A673 (cell line): Measurements from ENCODE around the gene NCKAP5. TPM values are rescaled to one million over a fixed set of nuclear protein-coding genes. Genes with fewer than 3 reads are reported as not detected.

ENCODE experiments used
- BruUV-seq: library from RNA; stranded (reverse); fragments of 400-500 nt; replicated peaks from 2 replicates; lab custom pipeline; 2021; lab: Mats Ljungman, UMichigan
- CTCF ChIA-PET: fragments of 300-600 bp; sonication (Branson Sonifier 250); formaldehyde crosslinking; loops from one replicate; lab custom pipeline; 2022; ENCODE audit warnings: antibody characterized with exemption; lab: Charles Lee
- POLR2A ChIA-PET: fragments of 300-600 bp; sonication (Branson Sonifier 250); formaldehyde crosslinking; loops from one replicate; lab custom pipeline; 2022; ENCODE audit warnings: antibody characterized with exemption; ENCODE audit not compliant: low non-redundant PET; lab: Charles Lee
- DNase-seq: peaks from one replicate; pipeline ENCODE4 v3.0.0-alpha.2; 2015; ENCODE audit warnings: low spot score
- H3K27ac ChIP-seq: fragments of 200-600 bp; sonication (generic); 2 replicates; pipeline ENCODE4 v1.5.1; 2016; ENCODE audit warnings: mixed run types, low read depth, mild to moderate bottlenecking, mixed read lengths, antibody characterized with exemption, low read length; ENCODE audit not compliant: poor library complexity, severe bottlenecking
- H3K27me3 ChIP-seq: fragments of 200-600 bp; sonication (generic); replicated peaks from 2 replicates; pipeline ENCODE4 v1.6.1; 2017; ENCODE audit warnings: mixed run types, low read depth, mild to moderate bottlenecking, mixed read lengths, antibody characterized with exemption, low read length; ENCODE audit not compliant: insufficient read depth, poor library complexity
- H3K36me3 ChIP-seq: fragments of 200-600 bp; sonication (generic); 2 replicates; pipeline ENCODE4 v1.6.1; 2016; ENCODE audit warnings: mixed run types, mild to moderate bottlenecking, mixed read lengths, antibody characterized with exemption, low read length; ENCODE audit not compliant: insufficient read depth, poor library complexity, severe bottlenecking
- H3K4me1 ChIP-seq: fragments of 200-600 bp; sonication (generic); 2 replicates; pipeline ENCODE4 v1.6.1; 2017; ENCODE audit warnings: mixed run types, mild to moderate bottlenecking, mixed read lengths, antibody characterized with exemption, low read length; ENCODE audit not compliant: insufficient read depth, poor library complexity, severe bottlenecking
- H3K4me3 ChIP-seq: fragments of 200-600 bp; sonication (generic); 2 replicates; pipeline ENCODE4 v1.5.1; 2016; ENCODE audit warnings: low read depth, mixed run types, mild to moderate bottlenecking, mixed read lengths, low read length; ENCODE audit not compliant: poor library complexity, severe bottlenecking
- H3K9me3 ChIP-seq: fragments of 200-600 bp; sonication (generic); 2 replicates; pipeline ENCODE4 v1.6.1; 2016; ENCODE audit warnings: mixed run types, low read depth, mild to moderate bottlenecking, mixed read lengths, antibody characterized with exemption, low read length; ENCODE audit not compliant: poor library complexity, severe bottlenecking
- CTCF ChIP-seq: fragments of 300-800, 200-600 bp; sonication (generic); conservative IDR thresholded peaks from 2 replicates; pipeline ENCODE4 v1.5.1; 2017; ENCODE audit warnings: low read depth, mild to moderate bottlenecking, antibody characterized with exemption, low read length, moderate library complexity, mixed read lengths
- EZH2 ChIP-seq: fragments of 200-600 bp; sonication (generic); IDR thresholded peaks from 2 replicates; pipeline ENCODE4 v1.6.1; 2017; ENCODE audit warnings: borderline replicate concordance, low read depth, mild to moderate bottlenecking, mixed read lengths, antibody characterized with exemption, low read length; ENCODE audit not compliant: poor library complexity, severe bottlenecking
- intact Hi-C: fragments of 100-400 bp; cut with micrococcal nuclease; formaldehyde crosslinking; loops from one replicate; pipeline ENCODE4 v1.10.0; 2022; ENCODE audit not compliant: unreplicated experiment
- total RNA-seq: library from RNA; stranded (reverse); gene quantifications from 2 replicates; pipeline ENCODE4 v1.2.3, GENCODE V29; 2021

NCKAP5 gene
- total RNA-seq, 1 experiment from 2014 or later = 26.6 TPM

- CTCF ChIA-PET = no interaction called here
- DNase-seq = no peak
- H3K4me1 ChIP-seq = no peaks in the 10 kb centered on the region
- no TSS peak for BruUV-seq
- POLR2A ChIA-PET = no interaction called here
- no peak overlapping the region for H3K27ac ChIP-seq
- intact Hi-C loops = no loop called here
- no peak for TF ChIP-seq EZH2
- no peaks in the 10 kb centered on the region for H3K9me3 ChIP-seq
- no peak overlapping the region for H3K4me3 ChIP-seq
- H3K36me3 ChIP-seq = no peaks in the 10 kb centered on the region
- no peaks in the 10 kb centered on the region for H3K27me3 ChIP-seq
These were observed 807.3 kb downstream of the NCKAP5 start for GRCh38 chr2:132760971-132761370.

- CTCF ChIA-PET = no interaction called here
These were observed 807.9 kb downstream of the NCKAP5 start for GRCh38 chr2:132760405-132760804.

GRCh38 chr2:132758995-132759394, 809.3 kb downstream of the NCKAP5 start:
- Histone ChIP-seq H3K27me3 (no peaks in the 10 kb centered on the region), H3K4me3 (no peak overlapping the region), H3K27ac (no peak overlapping the region), H3K9me3 (no peaks in the 10 kb centered on the region), H3K36me3 (no peaks in the 10 kb centered on the region), H3K4me1 (peaks cover 13% of the 10 kb centered on the region)
- no TSS peak for BruUV-seq
- POLR2A ChIA-PET = no interaction called here
- intact Hi-C loops = no loop called here
- no peak for TF ChIP-seq EZH2
- TF ChIP-seq CTCF = no peak
- DNase-seq = no peak
- CTCF ChIA-PET = no interaction called here

More at GRCh38 chr2:132760405-132760804, 807.9 kb downstream of the NCKAP5 start:
- Histone ChIP-seq H3K27me3 (no peaks in the 10 kb centered on the region), H3K36me3 (no peaks in the 10 kb centered on the region), H3K9me3 (no peaks in the 10 kb centered on the region), H3K4me1 (no peaks in the 10 kb centered on the region), H3K27ac (no peak overlapping the region), H3K4me3 (no peak overlapping the region)
- BruUV-seq = no TSS peak
- intact Hi-C loops = no loop called here
- POLR2A ChIA-PET = no interaction called here
- TF ChIP-seq EZH2 = no peak
- no peak for DNase-seq

- intact Hi-C loops = no loop called here
- H3K27ac ChIP-seq = no peak overlapping the region
- ChIA-PET CTCF (no interaction called here), POLR2A (no interaction called here)
- no peak for DNase-seq
- H3K27me3 ChIP-seq = no peaks in the 10 kb centered on the region
- peaks cover 19% of the 10 kb centered on the region for H3K4me1 ChIP-seq
- no peak for TF ChIP-seq EZH2
- TF ChIP-seq CTCF = no peak
- H3K36me3 ChIP-seq = no peaks in the 10 kb centered on the region
- no peak overlapping the region for H3K4me3 ChIP-seq
- H3K9me3 ChIP-seq = no peaks in the 10 kb centered on the region
- no TSS peak for BruUV-seq
These were observed 810.6 kb downstream of the NCKAP5 start for GRCh38 chr2:132757676-132758075.
